NB4 (cell line): Measurements from ENCODE around the gene INPP5A.

ENCODE experiments used
- CTCF ChIP-seq: IDR thresholded peaks from one replicate; pipeline ENCODE4 v1.5.1; 2012; ENCODE audit warnings: low read depth, low read length
- POLR2A ChIP-seq: IDR thresholded peaks from 2 replicates; pipeline ENCODE4 v1.6.1; 2011; ENCODE audit warnings: mild to moderate bottlenecking; ENCODE audit not compliant: insufficient read length; ENCODE audit errors: extremely low read depth

- TF ChIP-seq CTCF (no peak), POLR2A (no peak)
Measured at GRCh38 chr10:132681858-132682755, 144.5 kb downstream of the INPP5A start.
